A549 (cell line): ENCODE data around the gene MRPL53. TPM values are rescaled to one million over a fixed set of nuclear protein-coding genes. Genes with fewer than 3 reads are reported as not detected.

Source experiments
- ATAC-seq, 2 experiments: fragments of 200-7000 bp in 1 of 2; fragments of >200 bp in 1 of 2; cut with Nextera tagmentation in 1 of 2; cut with Tn5 transposase in 1 of 2; 3 replicates each; pipeline versions ENCODE4 v1.8.0 to v1.9.1; 2018 to 2020; ENCODE audit warnings: mild to moderate bottlenecking in 1 of 2, moderate library complexity in 1 of 2
- CTCF ChIA-PET: fragments of 300-600 bp; sonication (Branson Sonifier 250); formaldehyde crosslinking; extraction: SDS; loops from one replicate; lab custom pipeline; 2021; ENCODE audit warnings: antibody characterized with exemption, inconsistent platforms; lab: Yijun Ruan, JAX
- POLR2A ChIA-PET: fragments of 350-600 bp; formaldehyde crosslinking; extraction: SDS; loops from one replicate; lab custom pipeline; 2021; ENCODE audit warnings: antibody characterized with exemption, inconsistent platforms; lab: Yijun Ruan, JAX
- DNase-seq, 2 experiments: peaks; one replicate each; pipeline versions ENCODE4 v3.0.0 to v3.0.0-alpha.2; 2011 to 2016; ENCODE audit warnings: low read depth in 1 of 2, low spot score in 1 of 2
- FAIRE-seq: peaks from 2 replicates; lab custom pipeline; 2011; peaks lifted over from hg19 to GRCh38; lab: Jason Lieb, UNC
- H3K27ac ChIP-seq, 2 experiments: fragments of >200 bp; sonication (Bioruptor Twin); formaldehyde crosslinking; 3 replicates each; pipeline ENCODE4 v1.5.1; 2016 to 2017
- H3K4me1 ChIP-seq: fragments of >200 bp; sonication (Bioruptor Twin); formaldehyde crosslinking; 3 replicates; pipeline ENCODE4 v1.6.1; 2016
- H3K4me2 ChIP-seq: fragments of >200 bp; sonication (Bioruptor Twin); formaldehyde crosslinking; 3 replicates; pipeline ENCODE4 v1.6.1; 2016
- H3K4me3 ChIP-seq: fragments of >200 bp; sonication (Bioruptor Twin); formaldehyde crosslinking; 3 replicates; pipeline ENCODE4 v1.5.1; 2016
- H3K9me3 ChIP-seq: fragments of >200 bp; sonication (Bioruptor Twin); formaldehyde crosslinking; 3 replicates; pipeline ENCODE4 v1.6.1; 2016
- CBX2 ChIP-seq: fragments of 200-600 bp; sonication (generic); IDR thresholded peaks from 2 replicates; pipeline ENCODE4 v1.6.1; 2016; ENCODE audit warnings: low read depth, mild to moderate bottlenecking, borderline replicate concordance
- CBX8 ChIP-seq: fragments of 200-600 bp; sonication (generic); IDR thresholded peaks from 2 replicates; pipeline ENCODE4 v1.6.1; 2016
- CHD4 ChIP-seq: fragments of 200-600 bp; sonication (generic); IDR thresholded peaks from 2 replicates; pipeline ENCODE4 v1.6.1; 2016; ENCODE audit warnings: antibody characterized with exemption, mild to moderate bottlenecking, borderline replicate concordance
- EHF ChIP-seq: fragments of 250-450 bp; sonication (Bioruptor Pico); IDR thresholded peaks from 2 replicates; pipeline ENCODE4 v1.5.0; 2020; ENCODE audit warnings: mild to moderate bottlenecking
- ESRRA ChIP-seq: fragments of 150-350 bp; IDR thresholded peaks from 2 replicates; pipeline ENCODE4 v1.6.1; 2014; ENCODE audit warnings: mild to moderate bottlenecking, low read length, borderline replicate concordance
- FOSL2 ChIP-seq, 2 experiments: fragments of 450-650 bp in 1 of 2; fragments of >200 bp in 1 of 2; sonication (Bioruptor Twin) in 1 of 2; formaldehyde crosslinking; IDR thresholded peaks; 2 replicates each; pipeline versions ENCODE4 v1.5.0 to v1.6.1; 2016 to 2020; ENCODE audit warnings: mild to moderate bottlenecking in 1 of 2, moderate library complexity in 1 of 2
- FOXS1 ChIP-seq: fragments of 250-450 bp; sonication (Bioruptor Pico); IDR thresholded peaks from 2 replicates; pipeline ENCODE4 v1.5.0; 2020; ENCODE audit warnings: mild to moderate bottlenecking, moderate library complexity
- GATA3 ChIP-seq: IDR thresholded peaks from 2 replicates; pipeline ENCODE4 v1.6.1; 2012; ENCODE audit warnings: borderline replicate concordance
- HEYL ChIP-seq: fragments of 250-450 bp; sonication (Bioruptor Pico); IDR thresholded peaks from 2 replicates; pipeline ENCODE4 v1.8.0; 2021; ENCODE audit warnings: mild to moderate bottlenecking, moderate library complexity
- HOXA7 ChIP-seq: fragments of 250-450 bp; sonication (Bioruptor Pico); IDR thresholded peaks from 2 replicates; pipeline ENCODE4 v1.5.0; 2020; ENCODE audit warnings: mild to moderate bottlenecking, moderate library complexity
- JUN ChIP-seq, 2 experiments: fragments of >200 bp; sonication (Bioruptor Twin); formaldehyde crosslinking; IDR thresholded peaks; 2 replicates in 1 of 2; 3 replicates in 1 of 2; pipeline ENCODE4 v1.6.1; 2016 to 2017
- NPAS2 ChIP-seq: fragments of 250-450 bp; sonication (Bioruptor Pico); IDR thresholded peaks from 2 replicates; pipeline ENCODE4 v1.8.0; 2022; ENCODE audit warnings: mild to moderate bottlenecking, moderate library complexity, borderline replicate concordance
- POLR2A ChIP-seq: IDR thresholded peaks from 2 replicates; pipeline ENCODE4 v1.6.1; 2012; ENCODE audit warnings: mild to moderate bottlenecking, low read length
- RAD21 ChIP-seq, 2 experiments: fragments of >200 bp in 1 of 2; sonication (Bioruptor Twin) in 1 of 2; formaldehyde crosslinking in 1 of 2; IDR thresholded peaks in 1 of 2; conservative IDR thresholded peaks in 1 of 2; 2 replicates in 1 of 2; 3 replicates in 1 of 2; pipeline ENCODE4 v1.6.1; 2012 to 2018; ENCODE audit warnings: inconsistent platforms in 1 of 2
- RCOR1 ChIP-seq: fragments of 150-350 bp; IDR thresholded peaks from 2 replicates; pipeline ENCODE4 v1.6.1; 2014; ENCODE audit warnings: antibody characterized with exemption, low read length, low read depth
- SREBF2 ChIP-seq: fragments of 450-650 bp; IDR thresholded peaks from 2 replicates; pipeline ENCODE4 v1.6.1; 2014; ENCODE audit warnings: mild to moderate bottlenecking, moderate library complexity
- TP53 ChIP-seq: fragments of 250-450 bp; sonication (Bioruptor Pico); IDR thresholded peaks from 2 replicates; pipeline ENCODE4 v1.5.0; 2021; ENCODE audit warnings: mild to moderate bottlenecking, moderate library complexity
- ZFP36 ChIP-seq: fragments of 450-650 bp; IDR thresholded peaks from 2 replicates; pipeline ENCODE4 v1.6.1; 2014; ENCODE audit warnings: borderline replicate concordance; ENCODE audit not compliant: partially characterized antibody
- ZNF302 ChIP-seq: fragments of 250-450 bp; sonication (Bioruptor Pico); IDR thresholded peaks from 2 replicates; pipeline ENCODE4 v1.9.0; 2021; ENCODE audit warnings: inconsistent platforms, mild to moderate bottlenecking, moderate library complexity
- ZSCAN20 ChIP-seq: fragments of 250-450 bp; sonication (Bioruptor Pico); IDR thresholded peaks from 2 replicates; pipeline ENCODE4 v1.8.0; 2022; ENCODE audit warnings: mild to moderate bottlenecking, moderate library complexity
- WGBS: methylation state at CpG from one replicate; pipeline ENCODE4 v1.1.6; 2017; ENCODE audit errors: missing lambda C conversion rate; 5-methylcytosine and 5-hydroxymethylcytosine counted together
- polyA plus RNA-seq, 4 experiments: library from polyadenylated mRNA; depleted of rRNA in 3 of 4; stranded (reverse); fragments of >200 nt; fragmentation: RNase III in 1 of 4; extraction: RNeasy Plus Mini Kit Qiagen cat#74134 plus additional on column Dnase treatment in 1 of 4; gene quantifications; 2 replicates in 3 of 4; 3 replicates in 1 of 4; pipeline ENCODE4 v1.2.3, GENCODE V29; 2011 to 2017
- TF ChIP-seq, protein P1 (sequence below): fragments of 250-450 bp; sonication (Bioruptor Pico); IDR thresholded peaks from 2 replicates; pipeline ENCODE4 v1.5.0; 2020; ENCODE audit warnings: low read depth, mild to moderate bottlenecking, moderate library complexity
- TF ChIP-seq, protein P2 (sequence below): fragments of >200 bp; sonication (Bioruptor Twin); formaldehyde crosslinking; IDR thresholded peaks from 3 replicates; pipeline ENCODE4 v1.5.1; 2016
- TF ChIP-seq, protein P3 (sequence below): fragments of >200 bp; sonication (Bioruptor Twin); formaldehyde crosslinking; IDR thresholded peaks from 3 replicates; pipeline ENCODE4 v1.6.1; 2016
- TF ChIP-seq, protein P4 (sequence below): fragments of >200 bp; sonication (Bioruptor Twin); formaldehyde crosslinking; IDR thresholded peaks from 2 replicates; pipeline ENCODE4 v1.6.1; 2016
- TF ChIP-seq, protein P5 (sequence below): fragments of 150-350 bp; IDR thresholded peaks from 2 replicates; pipeline ENCODE4 v1.6.1; 2014; ENCODE audit warnings: low read depth, mild to moderate bottlenecking, low read length
- TF ChIP-seq, protein P6 (sequence below): IDR thresholded peaks from 2 replicates; pipeline ENCODE4 v1.6.1; 2012

The MRPL53 gene
- polyA plus RNA-seq, 2 of the 4 experiments (the other 2 are of a cell fraction): 68.8 to 229 TPM

DNA sequence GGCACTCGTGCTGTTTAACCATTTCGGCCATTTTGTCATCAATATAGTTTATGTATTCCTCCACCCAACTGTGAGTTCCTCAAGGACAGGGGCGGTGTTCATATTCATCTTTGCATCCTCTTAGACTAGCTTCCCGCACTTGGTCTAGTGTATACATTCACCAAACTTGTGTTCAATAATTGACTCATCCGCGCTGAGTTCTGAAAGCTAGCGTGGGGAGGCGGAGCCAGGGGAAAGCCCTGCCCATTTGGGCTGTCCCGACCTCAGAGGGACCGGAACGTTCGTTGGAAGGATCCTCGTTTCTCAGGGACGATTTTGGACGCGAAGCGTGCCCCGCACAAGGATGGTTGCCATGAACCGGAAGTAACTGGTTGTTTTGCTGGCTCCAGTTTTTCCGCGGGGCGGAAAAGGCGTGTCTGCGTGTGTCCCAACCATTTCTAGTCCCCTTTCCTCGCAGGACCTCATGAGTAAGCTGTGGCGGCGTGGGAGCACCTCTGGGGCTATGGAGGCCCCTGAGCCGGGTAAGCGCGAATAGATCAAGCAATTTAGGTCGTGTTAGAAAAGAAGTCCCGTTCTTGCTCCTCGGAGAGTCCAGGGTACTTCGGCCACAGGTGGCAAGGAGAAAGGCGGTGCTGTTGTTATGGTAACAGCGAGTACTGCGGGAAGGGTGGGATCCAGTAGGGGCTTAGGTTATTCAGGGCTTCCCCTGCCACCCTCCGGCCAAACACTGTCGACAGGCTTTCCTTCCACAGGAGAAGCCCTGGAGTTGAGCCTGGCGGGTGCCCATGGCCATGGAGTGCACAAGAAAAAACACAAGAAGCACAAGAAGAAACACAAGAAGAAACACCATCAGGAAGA is 17.6 kb downstream of the MRPL53 start, which contains the start of gene INO80B (continued):
- TF ChIP-seq, protein P1, sequence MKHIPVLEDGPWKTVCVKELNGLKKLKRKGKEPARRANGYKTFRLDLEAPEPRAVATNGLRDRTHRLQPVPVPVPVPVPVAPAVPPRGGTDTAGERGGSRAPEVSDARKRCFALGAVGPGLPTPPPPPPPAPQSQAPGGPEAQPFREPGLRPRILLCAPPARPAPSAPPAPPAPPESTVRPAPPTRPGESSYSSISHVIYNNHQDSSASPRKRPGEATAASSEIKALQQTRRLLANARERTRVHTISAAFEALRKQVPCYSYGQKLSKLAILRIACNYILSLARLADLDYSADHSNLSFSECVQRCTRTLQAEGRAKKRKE (CRISPR knock-in tag): no peak; the same call in 1 of the 2 replicates
- TF ChIP-seq POLR2A: peak; percentile 40; the same call in 1 of the 2 replicates
- TF ChIP-seq ZSCAN20 (CRISPR knock-in tag): no peak
- no peak for TF ChIP-seq RCOR1
- no peak for TF ChIP-seq FOSL2 (IDR thresholded peaks at IDR 0.05)
- TF ChIP-seq FOSL2 (CRISPR knock-in tag; IDR thresholded peaks at IDR 0.05): peak; percentile 66
- TF ChIP-seq, protein P2, sequence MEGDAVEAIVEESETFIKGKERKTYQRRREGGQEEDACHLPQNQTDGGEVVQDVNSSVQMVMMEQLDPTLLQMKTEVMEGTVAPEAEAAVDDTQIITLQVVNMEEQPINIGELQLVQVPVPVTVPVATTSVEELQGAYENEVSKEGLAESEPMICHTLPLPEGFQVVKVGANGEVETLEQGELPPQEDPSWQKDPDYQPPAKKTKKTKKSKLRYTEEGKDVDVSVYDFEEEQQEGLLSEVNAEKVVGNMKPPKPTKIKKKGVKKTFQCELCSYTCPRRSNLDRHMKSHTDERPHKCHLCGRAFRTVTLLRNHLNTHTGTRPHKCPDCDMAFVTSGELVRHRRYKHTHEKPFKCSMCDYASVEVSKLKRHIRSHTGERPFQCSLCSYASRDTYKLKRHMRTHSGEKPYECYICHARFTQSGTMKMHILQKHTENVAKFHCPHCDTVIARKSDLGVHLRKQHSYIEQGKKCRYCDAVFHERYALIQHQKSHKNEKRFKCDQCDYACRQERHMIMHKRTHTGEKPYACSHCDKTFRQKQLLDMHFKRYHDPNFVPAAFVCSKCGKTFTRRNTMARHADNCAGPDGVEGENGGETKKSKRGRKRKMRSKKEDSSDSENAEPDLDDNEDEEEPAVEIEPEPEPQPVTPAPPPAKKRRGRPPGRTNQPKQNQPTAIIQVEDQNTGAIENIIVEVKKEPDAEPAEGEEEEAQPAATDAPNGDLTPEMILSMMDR: no peak
- no peak for TF ChIP-seq TP53 (CRISPR knock-in tag)
- TF ChIP-seq SREBF2: no peak
- TF ChIP-seq, protein P3, sequence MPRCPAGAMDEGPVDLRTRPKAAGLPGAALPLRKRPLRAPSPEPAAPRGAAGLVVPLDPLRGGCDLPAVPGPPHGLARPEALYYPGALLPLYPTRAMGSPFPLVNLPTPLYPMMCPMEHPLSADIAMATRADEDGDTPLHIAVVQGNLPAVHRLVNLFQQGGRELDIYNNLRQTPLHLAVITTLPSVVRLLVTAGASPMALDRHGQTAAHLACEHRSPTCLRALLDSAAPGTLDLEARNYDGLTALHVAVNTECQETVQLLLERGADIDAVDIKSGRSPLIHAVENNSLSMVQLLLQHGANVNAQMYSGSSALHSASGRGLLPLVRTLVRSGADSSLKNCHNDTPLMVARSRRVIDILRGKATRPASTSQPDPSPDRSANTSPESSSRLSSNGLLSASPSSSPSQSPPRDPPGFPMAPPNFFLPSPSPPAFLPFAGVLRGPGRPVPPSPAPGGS: peak; percentile 49; the same call in 1 of the 3 replicates
- TF ChIP-seq HOXA7: no peak
- peak; percentile 12 for TF ChIP-seq ZFP36
- TF ChIP-seq HEYL (CRISPR knock-in tag): no peak
- TF ChIP-seq, protein P4, sequence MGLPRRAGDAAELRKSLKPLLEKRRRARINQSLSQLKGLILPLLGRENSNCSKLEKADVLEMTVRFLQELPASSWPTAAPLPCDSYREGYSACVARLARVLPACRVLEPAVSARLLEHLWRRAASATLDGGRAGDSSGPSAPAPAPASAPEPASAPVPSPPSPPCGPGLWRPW: no peak
- 0 out of 2 replicates have a peak, but pooled peaks have one; percentile 41 for TF ChIP-seq ESRRA
- no peak for TF ChIP-seq FOXS1 (CRISPR knock-in tag)
- peak; percentile 80 to 98; a peak in 4 of 5 replicates for TF ChIP-seq JUN (IDR thresholded peaks at IDR 0.05)
- no peak for TF ChIP-seq ZNF302 (CRISPR knock-in tag)
- TF ChIP-seq EHF (CRISPR knock-in tag): no peak
- TF ChIP-seq, all 56 proteins: peak for 23

DNA sequence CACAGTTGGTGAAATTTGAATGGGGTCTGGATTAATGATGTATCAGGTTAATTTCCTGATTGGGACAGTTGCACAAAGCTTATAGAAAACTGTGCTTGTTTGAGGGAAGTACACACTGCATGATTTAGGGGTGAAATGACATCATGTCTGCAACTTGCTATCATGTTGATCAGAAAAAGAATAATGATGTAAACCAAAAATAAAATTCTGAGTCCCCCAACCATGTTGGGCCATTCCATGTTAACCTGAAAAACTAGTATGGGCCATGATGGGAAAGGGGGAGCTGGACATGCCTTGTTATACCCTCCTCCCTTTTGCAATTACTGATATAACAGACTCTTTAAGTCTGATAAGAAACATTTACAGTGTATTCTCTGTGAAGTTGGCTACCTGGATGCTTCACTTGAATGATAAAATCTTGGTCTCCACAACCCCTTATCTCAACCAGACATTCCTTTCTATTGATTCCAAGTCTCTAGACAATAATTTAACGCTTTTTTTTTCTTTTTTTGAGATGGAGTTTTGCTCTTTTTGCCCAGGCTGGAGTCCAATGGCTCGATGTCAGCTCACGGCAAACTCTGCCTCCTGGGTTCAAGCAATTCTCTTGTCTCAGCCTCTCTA is 21.8 kb downstream of the MRPL53 start:
- TF ChIP-seq RAD21 (conservative IDR thresholded peaks at IDR 0.05 in 1 of 2, IDR thresholded peaks at IDR 0.05 in 1 of 2): no peak
- TF ChIP-seq, protein P5, sequence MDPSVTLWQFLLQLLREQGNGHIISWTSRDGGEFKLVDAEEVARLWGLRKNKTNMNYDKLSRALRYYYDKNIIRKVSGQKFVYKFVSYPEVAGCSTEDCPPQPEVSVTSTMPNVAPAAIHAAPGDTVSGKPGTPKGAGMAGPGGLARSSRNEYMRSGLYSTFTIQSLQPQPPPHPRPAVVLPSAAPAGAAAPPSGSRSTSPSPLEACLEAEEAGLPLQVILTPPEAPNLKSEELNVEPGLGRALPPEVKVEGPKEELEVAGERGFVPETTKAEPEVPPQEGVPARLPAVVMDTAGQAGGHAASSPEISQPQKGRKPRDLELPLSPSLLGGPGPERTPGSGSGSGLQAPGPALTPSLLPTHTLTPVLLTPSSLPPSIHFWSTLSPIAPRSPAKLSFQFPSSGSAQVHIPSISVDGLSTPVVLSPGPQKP: no peak
- TF ChIP-seq ZNF302 (CRISPR knock-in tag): no peak
- TF ChIP-seq CHD4: no peak
- no peak for TF ChIP-seq JUN (IDR thresholded peaks at IDR 0.05)
- TF ChIP-seq, protein P6, sequence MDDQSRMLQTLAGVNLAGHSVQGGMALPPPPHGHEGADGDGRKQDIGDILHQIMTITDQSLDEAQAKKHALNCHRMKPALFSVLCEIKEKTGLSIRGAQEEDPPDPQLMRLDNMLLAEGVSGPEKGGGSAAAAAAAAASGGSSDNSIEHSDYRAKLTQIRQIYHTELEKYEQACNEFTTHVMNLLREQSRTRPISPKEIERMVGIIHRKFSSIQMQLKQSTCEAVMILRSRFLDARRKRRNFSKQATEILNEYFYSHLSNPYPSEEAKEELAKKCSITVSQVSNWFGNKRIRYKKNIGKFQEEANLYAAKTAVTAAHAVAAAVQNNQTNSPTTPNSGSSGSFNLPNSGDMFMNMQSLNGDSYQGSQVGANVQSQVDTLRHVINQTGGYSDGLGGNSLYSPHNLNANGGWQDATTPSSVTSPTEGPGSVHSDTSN: no peak
- TF ChIP-seq CBX8: no peak
- TF ChIP-seq, protein P1 (CRISPR knock-in tag): no peak
- no peak for TF ChIP-seq GATA3
- no peak for TF ChIP-seq CBX2
- TF ChIP-seq, protein P2: no peak
- TF ChIP-seq NPAS2 (CRISPR knock-in tag): no peak
- no peak for TF ChIP-seq EHF (CRISPR knock-in tag)
- CTCF ChIA-PET: interaction anchor here (0.6 to 1.0 kb wide), 2 partner anchors 10 to 204 kb away, joined by 3 read pairs; no protein-coding TSS in a partner anchor
- H3K4me2 ChIP-seq: no peak overlapping the region
- WGBS: 66% methylated on average over 3 of the region's 3 CpGs
- ATAC-seq (no peak), FAIRE-seq (no peak), DNase-seq (no peak)
- H3K27ac ChIP-seq: no peak overlapping the region
- H3K4me3 ChIP-seq: no peak overlapping the region
- POLR2A ChIA-PET: no interaction called here
- H3K4me1 ChIP-seq: peaks cover 14% of the 10 kb centered on the region
- no peaks in the 10 kb centered on the region for H3K9me3 ChIP-seq
